SK-N-SH (cell line): ENCODE results near the gene SLC24A3.

Source experiments
- EP300 ChIP-seq, 2 experiments: IDR thresholded peaks; 2 replicates each; pipeline versions ENCODE4 v1.4.0 to v1.6.1; 2012; ENCODE audit warnings: borderline replicate concordance in 1 of 2, low read depth in 1 of 2, low read length in 1 of 2
- FOXM1 ChIP-seq: IDR thresholded peaks from 2 replicates; pipeline ENCODE4 v1.4.0; 2012; ENCODE audit warnings: low read depth, mild to moderate bottlenecking
- GABPA ChIP-seq: IDR thresholded peaks from 2 replicates; pipeline ENCODE4 v1.4.0; 2012; ENCODE audit warnings: low read depth, mild to moderate bottlenecking
- JUND ChIP-seq: IDR thresholded peaks from 2 replicates; pipeline ENCODE4 v1.4.0; 2012
- MAX ChIP-seq: IDR thresholded peaks from 2 replicates; pipeline ENCODE4 v1.4.0; 2012; ENCODE audit warnings: low read depth
- POLR2AphosphoS5 ChIP-seq: IDR thresholded peaks from 2 replicates; pipeline ENCODE4 v1.6.1; 2012; ENCODE audit warnings: low read depth, low read length
- RAD21 ChIP-seq: IDR thresholded peaks from 2 replicates; pipeline ENCODE4 v1.6.1; 2012; ENCODE audit warnings: mild to moderate bottlenecking, low read length
- TAF1 ChIP-seq: IDR thresholded peaks from 2 replicates; pipeline ENCODE4 v1.6.1; 2012; ENCODE audit warnings: low read depth, mild to moderate bottlenecking, low read length, moderate library complexity, borderline replicate concordance
- TCF12 ChIP-seq: IDR thresholded peaks from 2 replicates; pipeline ENCODE4 v1.4.0; 2012
- TF ChIP-seq, protein P1 (sequence below): fragments of 200-600 bp; sonication (generic); IDR thresholded peaks from 2 replicates; pipeline ENCODE4 v1.6.1; 2017; ENCODE audit warnings: antibody characterized with exemption, mild to moderate bottlenecking, moderate library complexity

DNA sequence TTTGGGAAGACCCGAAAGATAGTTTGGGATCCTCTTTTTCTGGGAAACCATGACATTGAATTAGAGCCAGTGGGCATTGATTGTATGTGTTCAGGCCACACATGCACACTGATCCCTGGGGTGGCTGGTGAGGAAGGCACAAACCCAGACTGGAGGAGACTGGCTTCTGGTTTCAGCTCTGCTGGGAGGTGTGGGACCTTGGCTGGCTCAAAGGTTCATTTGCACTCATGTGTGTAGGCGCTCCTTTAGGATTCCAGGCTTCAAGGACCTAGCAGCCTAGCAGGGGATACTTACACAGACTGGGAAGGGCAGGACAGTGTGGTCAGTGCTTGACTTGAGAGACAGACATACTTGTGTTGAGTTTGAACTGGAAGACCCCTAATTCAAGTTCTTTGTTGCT, 552.8 kb downstream of the SLC24A3 start:
- TF ChIP-seq, protein P1, sequence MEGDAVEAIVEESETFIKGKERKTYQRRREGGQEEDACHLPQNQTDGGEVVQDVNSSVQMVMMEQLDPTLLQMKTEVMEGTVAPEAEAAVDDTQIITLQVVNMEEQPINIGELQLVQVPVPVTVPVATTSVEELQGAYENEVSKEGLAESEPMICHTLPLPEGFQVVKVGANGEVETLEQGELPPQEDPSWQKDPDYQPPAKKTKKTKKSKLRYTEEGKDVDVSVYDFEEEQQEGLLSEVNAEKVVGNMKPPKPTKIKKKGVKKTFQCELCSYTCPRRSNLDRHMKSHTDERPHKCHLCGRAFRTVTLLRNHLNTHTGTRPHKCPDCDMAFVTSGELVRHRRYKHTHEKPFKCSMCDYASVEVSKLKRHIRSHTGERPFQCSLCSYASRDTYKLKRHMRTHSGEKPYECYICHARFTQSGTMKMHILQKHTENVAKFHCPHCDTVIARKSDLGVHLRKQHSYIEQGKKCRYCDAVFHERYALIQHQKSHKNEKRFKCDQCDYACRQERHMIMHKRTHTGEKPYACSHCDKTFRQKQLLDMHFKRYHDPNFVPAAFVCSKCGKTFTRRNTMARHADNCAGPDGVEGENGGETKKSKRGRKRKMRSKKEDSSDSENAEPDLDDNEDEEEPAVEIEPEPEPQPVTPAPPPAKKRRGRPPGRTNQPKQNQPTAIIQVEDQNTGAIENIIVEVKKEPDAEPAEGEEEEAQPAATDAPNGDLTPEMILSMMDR: no peak
- TF ChIP-seq MAX: no peak
- no peak for TF ChIP-seq FOXM1
- TF ChIP-seq JUND: no peak
- no peak for TF ChIP-seq POLR2AphosphoS5
- no peak for TF ChIP-seq EP300 (IDR thresholded peaks at IDR 0.05; ENCODE audit: borderline replicate concordance in 1 of 2, low read depth in 1 of 2, low read length in 1 of 2)
- TF ChIP-seq GABPA: no peak
- no peak for TF ChIP-seq TCF12
- TF ChIP-seq RAD21: no peak
- TF ChIP-seq TAF1: no peak
